Measurements from ENCODE around the gene GUCY2C.

GUCY2C gene

GRCh38 chr12:14567351-14568162 is 128.8 kb downstream of the GUCY2C start, which contains the start of gene PLBD1:
Gene PLBD1, minus strand, starts transcription at chr12:14567883. Its CDS starts 187 bp downstream, at chr12:14567696.
- no peak for DNase-seq

GRCh38 chr12:14564336-14564959 is 132.0 kb downstream of the GUCY2C start:
- no peak for DNase-seq

- no peak for DNase-seq
These were observed 133.4 kb downstream of the GUCY2C start for GRCh38 chr12:14563046-14563445.
